Measurements from ENCODE around the gene PSMD13. TPM values are rescaled to one million over a fixed set of nuclear protein-coding genes. Genes with fewer than 3 reads are reported as not detected.

The PSMD13 gene
- total and polyA plus RNA-seq, 2 of the 13 experiments (the other 11 are each of a cell fraction or from before 2014, with no cell fraction given), result 83.0 to 117 TPM

- TF ChIP-seq PBX2 (CRISPR knock-in tag; IDR thresholded peaks at IDR 0.05) (no peak), ZBTB37 (CRISPR knock-in tag; IDR thresholded peaks at IDR 0.05) (no peak), REST (IDR thresholded peaks at IDR 0.05; ENCODE audit: borderline replicate concordance in 1 of 2, low read depth in 1 of 2, low read length in 2 of 2) (no peak), ATF6 (CRISPR knock-in tag; conservative IDR thresholded peaks at IDR 0.05) (no peak)
Observed at GRCh38 chr11:250274-250673, 13.5 kb downstream of the PSMD13 start (continued).

Measured in HepG2 (cell line).